ENCODE results near the gene DEAF1. TPM values are rescaled to one million over a fixed set of nuclear protein-coding genes. Genes with fewer than 3 reads are reported as not detected.
"Not testable (repeated sequence)": the region's sequence is repeated elsewhere in the genome, so short reads cannot be mapped to it uniquely, and the experiment has no call there.

Gene DEAF1
- total RNA-seq, 2 experiments from 2014 or later = 47.4 to 56.6 TPM

- peaks cover 44% of the 10 kb centered on the region for H3K4me1 Mint-ChIP-seq
- ChIA-PET CTCF (interaction anchor here (0.7 to 2.7 kb wide), 4 partner anchors 9 to 288 kb away, joined by 3 to 13 read pairs (median 4); no protein-coding TSS in a partner anchor), POLR2A (no interaction called here)
- peak overlapping the region; percentile 84 for H3K4me3 Mint-ChIP-seq
- peaks cover 35% of the 10 kb centered on the region for H3K36me3 Mint-ChIP-seq (ENCODE audit: low read depth)
- H3K9me3 Mint-ChIP-seq (ENCODE audit: low read depth) = no peaks in the 10 kb centered on the region
- no peaks in the 10 kb centered on the region for H3K27me3 Mint-ChIP-seq
- DNase-seq (no peak), ATAC-seq (no peak)
- intact Hi-C loops (cut with DNase I, micrococcal nuclease) = loop anchor here in 1 of 2 experiments (5.0 kb wide), 1 partner anchor 35 kb away; no protein-coding TSS in a partner anchor
- peak overlapping the region; percentile 21 for H3K27ac Mint-ChIP-seq
Measured at GRCh38 chr11:691710-692590, 3.1 kb downstream of the DEAF1 start.

GRCh38 chr11:690738-691633, 4.0 kb downstream of the DEAF1 start:
- Mint-ChIP-seq H3K27me3 (no peaks in the 10 kb centered on the region), H3K4me1 (peaks cover 36% of the 10 kb centered on the region), H3K27ac (peak overlapping the region; percentile 70), H3K9me3 (ENCODE audit: low read depth) (no peaks in the 10 kb centered on the region), H3K4me3 (no peak overlapping the region), H3K36me3 (ENCODE audit: low read depth) (peaks cover 43% of the 10 kb centered on the region)
- POLR2A ChIA-PET = no interaction called here
- DNase-seq (peak; percentile 31), ATAC-seq (no peak)
- intact Hi-C loops (cut with DNase I, micrococcal nuclease) = loop anchor here in 1 of 2 experiments (5.0 kb wide), 1 partner anchor 36 kb away; no protein-coding TSS in a partner anchor
- CTCF ChIA-PET = interaction anchor here (0.6 to 1.1 kb wide), 4 partner anchors 8 to 35 kb away, joined by 3 to 5 read pairs (median 3); no protein-coding TSS in a partner anchor

- H3K4me3 Mint-ChIP-seq, H3K27me3 Mint-ChIP-seq: not testable (repeated sequence)
- CTCF ChIA-PET = interaction anchor here (0.6 to 1.1 kb wide), 2 partner anchors 32 kb away, joined by 3 read pairs; no protein-coding TSS in a partner anchor
Measured at GRCh38 chr11:690244-690643, 4.8 kb downstream of the DEAF1 start.

GRCh38 chr11:689625-690024, 5.4 kb downstream of the DEAF1 start:
- H3K36me3 Mint-ChIP-seq (ENCODE audit: low read depth) = peaks cover 45% of the 10 kb centered on the region
- H3K27me3 Mint-ChIP-seq = no peaks in the 10 kb centered on the region
- ATAC-seq (no peak), DNase-seq (no peak)
- no peak overlapping the region for H3K4me3 Mint-ChIP-seq
- ChIA-PET POLR2A (interaction anchor here (0.6 kb wide), 1 partner anchor 37 kb away, joined by 4 read pairs; no protein-coding TSS in a partner anchor), CTCF (interaction anchor here (0.7 kb wide), 1 partner anchor 53 kb away, joined by 3 read pairs; no protein-coding TSS in a partner anchor)
- H3K27ac Mint-ChIP-seq = no peak overlapping the region
- H3K4me1 Mint-ChIP-seq = peaks cover 36% of the 10 kb centered on the region
- intact Hi-C loops (cut with DNase I, micrococcal nuclease) = loop anchor here in 1 of 2 experiments (5.0 kb wide), 1 partner anchor 38 kb away; no protein-coding TSS in a partner anchor
- H3K9me3 Mint-ChIP-seq (ENCODE audit: low read depth) = no peaks in the 10 kb centered on the region

More at GRCh38 chr11:690244-690643, 4.8 kb downstream of the DEAF1 start:
- peaks cover 36% of the 10 kb centered on the region for H3K4me1 Mint-ChIP-seq
- ATAC-seq; H3K27ac Mint-ChIP-seq; POLR2A ChIA-PET; H3K9me3 Mint-ChIP-seq (ENCODE audit: low read depth); DNase-seq: not testable (repeated sequence)
- peaks cover 43% of the 10 kb centered on the region for H3K36me3 Mint-ChIP-seq (ENCODE audit: low read depth)
- intact Hi-C loops (cut with DNase I, micrococcal nuclease) = loop anchor here in 1 of 2 experiments (5.0 kb wide), 1 partner anchor 37 kb away; no protein-coding TSS in a partner anchor

GRCh38 chr11:688681-689080, 6.3 kb downstream of the DEAF1 start:
- Mint-ChIP-seq H3K27me3 (no peaks in the 10 kb centered on the region), H3K4me3 (no peak overlapping the region), H3K9me3 (ENCODE audit: low read depth) (no peaks in the 10 kb centered on the region), H3K27ac (no peak overlapping the region), H3K4me1 (peaks cover 36% of the 10 kb centered on the region), H3K36me3 (ENCODE audit: low read depth) (peaks cover 54% of the 10 kb centered on the region)
- POLR2A ChIA-PET = no interaction called here
- intact Hi-C loops (cut with DNase I, micrococcal nuclease) = no loop called here
- CTCF ChIA-PET = no interaction called here
- no peak for DNase-seq
- ATAC-seq = no peak

GRCh38 chr11:687751-688150, 7.3 kb downstream of the DEAF1 start:
- ATAC-seq = no peak
- Mint-ChIP-seq H3K27ac (no peak overlapping the region), H3K36me3 (ENCODE audit: low read depth) (peaks cover 54% of the 10 kb centered on the region), H3K27me3 (no peaks in the 10 kb centered on the region), H3K4me1 (peaks cover 26% of the 10 kb centered on the region), H3K9me3 (ENCODE audit: low read depth) (no peaks in the 10 kb centered on the region), H3K4me3 (no peak overlapping the region)
- POLR2A ChIA-PET = no interaction called here
- CTCF ChIA-PET = no interaction called here
- intact Hi-C loops (cut with DNase I, micrococcal nuclease) = no loop called here
- no peak for DNase-seq

GRCh38 chr11:686451-687243, 8.4 kb downstream of the DEAF1 start:
- Mint-ChIP-seq H3K4me1 (peaks cover 15% of the 10 kb centered on the region), H3K27ac (no peak overlapping the region), H3K4me3 (no peak overlapping the region), H3K36me3 (ENCODE audit: low read depth) (peaks cover 65% of the 10 kb centered on the region), H3K27me3 (no peaks in the 10 kb centered on the region), H3K9me3 (ENCODE audit: low read depth) (no peaks in the 10 kb centered on the region)
- ATAC-seq = no peak
- DNase-seq = no peak
- intact Hi-C loops (cut with DNase I, micrococcal nuclease) = no loop called here
- CTCF ChIA-PET = no interaction called here
- POLR2A ChIA-PET = no interaction called here

- ChIA-PET CTCF (no interaction called here), POLR2A (no interaction called here)
- ATAC-seq (no peak), DNase-seq (no peak)
- Mint-ChIP-seq H3K27me3 (no peaks in the 10 kb centered on the region), H3K4me3 (no peak overlapping the region), H3K36me3 (ENCODE audit: low read depth) (peaks cover 56% of the 10 kb centered on the region), H3K9me3 (ENCODE audit: low read depth) (no peaks in the 10 kb centered on the region), H3K27ac (no peak overlapping the region), H3K4me1 (no peaks in the 10 kb centered on the region)
- intact Hi-C loops (cut with DNase I, micrococcal nuclease) = no loop called here
Measured at GRCh38 chr11:680970-681369, 14.1 kb downstream of the DEAF1 start.

GRCh38 chr11:680476-680875, 14.5 kb downstream of the DEAF1 start:
- Mint-ChIP-seq H3K36me3 (ENCODE audit: low read depth) (peaks cover 56% of the 10 kb centered on the region), H3K27ac (no peak overlapping the region), H3K9me3 (ENCODE audit: low read depth) (no peaks in the 10 kb centered on the region), H3K4me3 (no peak overlapping the region), H3K4me1 (no peaks in the 10 kb centered on the region), H3K27me3 (no peaks in the 10 kb centered on the region)
- ChIA-PET CTCF (interaction anchor here (0.7 kb wide), 1 partner anchor 15 kb away, joined by 4 read pairs; the partner anchor contains the start of gene TMEM80), POLR2A (interaction anchor here (0.9 kb wide), 1 partner anchor 13 kb away, joined by 3 read pairs; no protein-coding TSS in a partner anchor)
- DNase-seq (no peak), ATAC-seq (no peak)
- intact Hi-C loops (cut with DNase I, micrococcal nuclease) = no loop called here

GRCh38 chr11:679271-680207, 15.5 kb downstream of the DEAF1 start:
- no peak overlapping the region for H3K27ac Mint-ChIP-seq
- H3K36me3 Mint-ChIP-seq (ENCODE audit: low read depth) = peaks cover 53% of the 10 kb centered on the region
- no peak overlapping the region for H3K4me3 Mint-ChIP-seq
- DNase-seq (no peak), ATAC-seq (no peak)
- ChIA-PET POLR2A (interaction anchor here (0.9 kb wide), 1 partner anchor 12 kb away, joined by 3 read pairs; no protein-coding TSS in a partner anchor), CTCF (interaction anchor here (0.7 kb wide), 1 partner anchor 16 kb away, joined by 4 read pairs; the partner anchor contains the start of gene TMEM80)
- no peaks in the 10 kb centered on the region for H3K27me3 Mint-ChIP-seq
- H3K4me1 Mint-ChIP-seq = no peaks in the 10 kb centered on the region
- no peaks in the 10 kb centered on the region for H3K9me3 Mint-ChIP-seq (ENCODE audit: low read depth)
- intact Hi-C loops (cut with DNase I, micrococcal nuclease) = no loop called here
